Epidermal melanocyte (primary cell): ENCODE data around the gene SMPD2.
"Not testable (repeated sequence)": the region's sequence is repeated elsewhere in the genome, so short reads cannot be mapped to it uniquely, and the experiment has no call there.

ENCODE experiments used
- DNase-seq: peaks from one replicate; pipeline ENCODE4 v3.0.0; 2011; ENCODE audit warnings: low spot score; ENCODE audit not compliant: insufficient read length

The SMPD2 gene

DNA sequence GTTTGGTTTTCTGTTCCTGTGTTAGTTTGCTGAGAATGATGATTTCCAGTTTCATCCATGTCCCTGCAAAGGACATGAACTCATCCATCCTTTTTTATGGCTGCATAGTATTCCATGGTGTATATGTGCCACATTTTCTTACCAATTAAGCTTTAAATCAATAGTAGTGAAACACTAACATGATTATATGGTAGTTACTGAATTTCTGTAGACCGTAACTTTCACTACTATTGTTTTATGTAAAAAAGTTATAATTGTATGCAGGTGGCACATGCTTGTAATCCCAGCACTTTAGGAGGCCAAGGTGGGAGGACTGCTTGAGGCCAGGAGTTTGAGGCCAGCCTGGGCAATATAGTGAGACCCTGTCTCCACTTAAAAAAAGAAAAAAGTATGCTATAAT, 20.7 kb downstream of the SMPD2 start:
- DNase-seq = not testable (repeated sequence)

GRCh38 chr6:109461733-109462526, 21.4 kb downstream of the SMPD2 start:
- no peak for DNase-seq

DNA sequence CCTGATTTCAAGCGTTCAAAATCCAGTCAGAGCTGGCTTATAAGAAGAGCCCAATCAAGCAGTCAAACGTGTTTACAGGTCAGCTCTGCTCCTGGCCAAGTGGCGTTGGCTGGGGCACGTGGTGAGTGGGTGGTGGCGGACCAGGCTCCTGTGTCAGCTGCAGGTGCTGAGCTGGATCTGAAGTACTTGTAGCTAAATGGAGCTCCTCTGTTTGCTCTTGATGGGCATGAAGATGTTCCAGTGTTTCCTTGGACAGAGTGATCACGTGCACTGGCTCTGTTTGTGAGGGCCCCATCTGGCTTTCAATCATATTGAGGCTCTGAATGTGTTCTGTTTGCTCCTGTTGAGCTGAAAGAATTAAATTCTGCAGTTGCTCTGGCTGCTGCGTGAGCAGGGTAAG, 25.2 kb downstream of the SMPD2 start:
- DNase-seq = no peak

DNA sequence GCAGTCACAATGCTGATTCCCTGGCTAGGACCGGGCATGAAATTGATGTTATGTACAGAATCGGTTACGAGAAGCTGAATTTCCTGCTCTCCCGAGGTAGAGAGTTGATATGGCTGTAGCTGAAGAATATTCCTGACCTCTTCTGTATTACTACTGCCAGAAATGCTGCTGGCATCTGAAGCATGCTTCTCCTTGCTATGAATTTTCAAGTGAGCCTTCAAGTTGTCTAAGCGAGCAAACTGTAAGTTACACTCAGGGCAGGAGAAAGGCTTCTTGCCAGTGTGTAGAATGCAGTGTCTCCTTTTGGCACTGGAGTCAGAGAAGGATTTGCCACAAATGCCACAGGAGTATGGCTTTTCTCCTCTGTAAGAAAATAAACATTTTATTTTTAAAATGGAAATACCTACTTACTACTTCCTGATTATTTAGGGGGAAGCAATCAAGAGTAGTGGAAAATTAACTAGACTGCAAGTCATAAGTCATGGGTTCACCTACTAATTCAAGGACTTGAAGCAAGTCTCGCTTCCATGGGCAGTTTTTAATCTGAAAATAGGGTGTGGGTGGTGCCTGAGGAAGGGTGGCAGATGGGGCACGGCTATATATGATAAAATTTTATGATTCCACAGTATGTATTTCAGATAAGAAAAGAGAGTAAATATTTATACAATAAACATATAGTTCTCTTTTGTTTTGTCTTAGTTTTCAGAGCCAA, 25.8 kb downstream of the SMPD2 start:
- no peak for DNase-seq

DNA sequence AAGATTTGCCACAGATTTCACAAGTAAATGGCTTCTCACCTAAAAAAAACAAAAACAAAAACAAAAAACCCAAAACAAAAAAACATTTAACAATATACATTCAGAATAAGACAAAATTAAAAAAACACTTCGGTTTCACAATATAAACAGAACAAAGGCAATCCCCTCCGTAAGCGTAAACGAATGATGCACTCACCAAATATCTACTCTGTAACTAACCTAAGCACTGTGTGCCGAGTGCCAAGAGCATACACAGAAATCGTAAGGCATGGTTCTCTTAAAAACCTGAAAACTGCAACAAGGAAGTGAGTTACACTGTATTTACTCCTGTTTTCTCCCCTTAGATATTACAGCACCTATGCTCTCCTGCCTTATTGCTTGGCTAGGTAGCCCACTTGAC, 27.2 kb downstream of the SMPD2 start:
- no peak for DNase-seq

GRCh38 chr6:109469591-109470189, 29.2 kb downstream of the SMPD2 start:
- DNase-seq = no peak

DNA sequence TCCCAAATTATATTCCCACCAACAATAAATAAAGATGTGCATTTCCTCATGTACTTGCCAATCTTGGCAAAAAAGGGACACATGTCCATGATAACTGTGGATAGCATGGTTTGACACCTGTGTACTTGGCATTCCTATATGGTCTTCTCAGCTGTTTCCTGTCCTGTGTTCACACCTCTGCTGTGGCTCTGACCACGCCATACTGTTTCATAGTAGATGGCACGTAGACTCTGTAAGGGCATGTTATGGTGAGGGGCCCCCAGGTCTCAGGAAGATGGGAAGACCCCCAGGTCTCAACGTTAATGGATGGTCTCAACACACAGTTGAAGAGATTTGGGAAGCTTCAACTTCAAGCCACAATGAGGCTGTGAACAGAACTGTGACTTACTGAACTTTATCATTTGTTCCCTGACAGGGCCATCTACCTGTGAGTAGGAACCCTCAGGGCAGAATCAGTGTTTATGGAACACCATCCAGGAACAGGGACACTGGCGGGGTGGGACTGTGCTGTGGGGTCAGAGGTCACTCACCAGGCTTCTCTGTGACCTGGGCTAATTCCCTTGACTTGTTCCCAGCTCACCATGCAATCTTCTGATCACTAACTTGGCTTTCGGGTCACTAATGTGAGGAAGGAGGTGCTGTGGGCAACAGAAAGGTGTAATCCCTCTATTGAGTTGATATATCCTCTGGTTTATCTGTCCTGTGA, 30.7 kb downstream of the SMPD2 start:
- no peak for DNase-seq

DNA sequence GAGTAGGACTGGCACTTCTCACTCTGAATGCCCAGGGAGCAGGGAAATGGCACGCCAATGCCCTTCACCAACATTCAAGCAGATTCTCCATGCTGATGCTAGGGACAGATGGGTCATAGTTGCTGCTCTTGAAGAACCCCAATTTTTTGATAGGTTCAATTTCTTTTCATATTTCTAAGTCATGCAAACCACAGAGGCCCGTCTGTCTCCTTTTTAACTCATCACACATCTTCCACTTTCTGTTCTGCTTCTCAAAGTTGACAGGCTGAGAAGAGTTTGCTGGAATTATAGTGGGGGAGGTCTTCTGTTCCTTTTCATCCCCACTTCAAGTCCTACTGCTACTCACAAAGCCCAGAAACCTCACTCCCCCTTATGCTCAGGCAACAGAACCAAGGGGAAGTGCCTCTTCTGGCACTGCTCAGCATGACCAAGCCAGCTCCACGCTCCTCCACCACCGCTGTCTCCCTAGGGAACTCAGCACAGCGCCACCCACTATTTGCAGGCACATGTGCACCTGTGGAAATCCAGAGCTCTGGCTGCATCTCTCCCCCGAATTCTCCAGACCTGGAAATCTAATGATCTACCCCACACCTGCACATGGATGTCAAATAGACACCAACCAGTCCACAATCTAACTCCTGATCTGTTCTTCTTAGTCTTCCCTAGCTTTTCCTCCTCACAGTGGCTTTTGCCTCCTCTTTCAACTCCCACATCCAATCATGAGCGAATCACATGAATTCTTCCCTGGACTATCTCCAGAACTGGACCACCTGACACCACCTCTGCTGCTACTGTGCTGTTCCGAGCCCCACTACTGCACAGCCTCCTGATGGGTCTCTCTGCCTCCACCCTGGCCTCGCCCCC, 31.8 kb downstream of the SMPD2 start:
- no peak for DNase-seq

- no peak for DNase-seq
Observed at GRCh38 chr6:109473120-109473519, 32.6 kb downstream of the SMPD2 start.

GRCh38 chr6:109474995-109475394, 34.5 kb downstream of the SMPD2 start:
- DNase-seq = no peak

GRCh38 chr6:109475625-109476024, 35.1 kb downstream of the SMPD2 start:
- no peak for DNase-seq

- DNase-seq = no peak
Observed at GRCh38 chr6:109477184-109477583, 36.7 kb downstream of the SMPD2 start.

GRCh38 chr6:109477725-109478124, 37.2 kb downstream of the SMPD2 start:
- no peak for DNase-seq

GRCh38 chr6:109478222-109478805, 37.8 kb downstream of the SMPD2 start:
- no peak for DNase-seq

- DNase-seq = no peak
Observed at GRCh38 chr6:109478841-109479624, 38.5 kb downstream of the SMPD2 start.

GRCh38 chr6:109480993-109481480, 40.5 kb downstream of the SMPD2 start:
- DNase-seq = no peak

- DNase-seq = peak; percentile 67
Observed at GRCh38 chr6:109482905-109483734, 42.6 kb downstream of the SMPD2 start, which contains the start of gene ZBTB24. ZBTB24 (minus strand) TSS chr6:109483219; CDS start chr6:109482026, 1,193 bp downstream.

- DNase-seq = no peak
Observed at GRCh38 chr6:109483735-109484057, 43.2 kb downstream of the SMPD2 start.

GRCh38 chr6:109484122-109484521, 43.6 kb downstream of the SMPD2 start:
- no peak for DNase-seq
